Parathyroid adenoma (tissue), 2 donors: ENCODE data around the gene ANKRD34B.

Experiments
- H2AFZ ChIP-seq: fragments of 300-600 bp; sonication (generic); one replicate; pipeline ENCODE4 v1.7.0; 2017; ENCODE audit warnings: antibody characterized with exemption, mild to moderate bottlenecking
- H3K27ac ChIP-seq: fragments of 300-600 bp; sonication (generic); one replicate; pipeline ENCODE4 v1.7.0; 2017
- H3K27me3 ChIP-seq: fragments of 300-600 bp; sonication (generic); one replicate; pipeline ENCODE4 v1.7.0; 2017; ENCODE audit warnings: low read length; ENCODE audit not compliant: control insufficient read depth, insufficient read depth
- H3K36me3 ChIP-seq: fragments of 300-600 bp; sonication (generic); one replicate; pipeline ENCODE4 v1.7.0; 2017; ENCODE audit warnings: low read length; ENCODE audit not compliant: control insufficient read depth, insufficient read depth
- H3K4me1 ChIP-seq: fragments of 300-600 bp; sonication (generic); one replicate; pipeline ENCODE4 v1.7.0; 2017; ENCODE audit warnings: control low read depth
- H3K4me2 ChIP-seq: fragments of 300-600 bp; sonication (generic); one replicate; pipeline ENCODE4 v1.7.0; 2017; ENCODE audit warnings: low read length
- H3K4me3 ChIP-seq: fragments of 300-600 bp; sonication (generic); one replicate; pipeline ENCODE4 v1.7.0; 2017; ENCODE audit warnings: low read depth, low read length
- H3K79me2 ChIP-seq: fragments of 300-600 bp; sonication (generic); one replicate; pipeline ENCODE4 v1.7.0; 2017; ENCODE audit warnings: control low read depth
- H3K9ac ChIP-seq: fragments of 300-600 bp; sonication (generic); one replicate; pipeline ENCODE4 v1.7.0; 2017; ENCODE audit warnings: mild to moderate bottlenecking
- H3K9me3 ChIP-seq: fragments of 300-600 bp; sonication (generic); one replicate; pipeline ENCODE4 v1.7.0; 2017; ENCODE audit warnings: low read length; ENCODE audit not compliant: control insufficient read depth
- TF ChIP-seq, protein P1 (sequence below): fragments of 300-600 bp; sonication (generic); IDR thresholded peaks from one replicate; pipeline ENCODE4 v1.7.0; 2017; ENCODE audit warnings: antibody characterized with exemption, mild to moderate bottlenecking
- donor health status: primary hyperparathyroidism.

The ANKRD34B gene

DNA sequence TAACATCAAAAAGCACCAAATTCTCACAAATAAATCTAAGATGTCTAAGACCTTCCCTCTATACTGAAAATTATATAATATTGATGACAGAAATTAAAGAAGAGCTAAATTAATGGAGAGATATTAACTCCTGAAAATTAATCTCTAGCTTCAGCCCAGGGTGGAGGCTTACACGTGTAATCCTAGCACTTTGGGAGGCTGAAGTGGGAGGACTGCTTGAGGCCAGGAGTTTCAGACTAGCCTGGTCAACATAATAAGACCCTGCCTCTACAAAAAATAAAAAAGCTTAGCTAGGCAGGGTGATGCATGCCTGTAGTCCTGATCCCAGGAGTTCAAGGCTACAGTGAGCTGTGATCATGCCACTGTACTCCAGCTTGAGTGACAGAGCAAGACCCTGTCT is 39.6 kb upstream of the ANKRD34B start:
- Histone ChIP-seq H3K79me2 (no peaks in the 10 kb centered on the region), H3K27me3 (no peaks in the 10 kb centered on the region), H3K4me1 (no peaks in the 10 kb centered on the region), H3K27ac (no peak overlapping the region), H3K9me3 (no peaks in the 10 kb centered on the region), H3K9ac (no peak overlapping the region), H3K4me2 (no peak overlapping the region), H2AFZ (no peak overlapping the region), H3K4me3 (no peak overlapping the region), H3K36me3 (no peaks in the 10 kb centered on the region)
- TF ChIP-seq, protein P1, sequence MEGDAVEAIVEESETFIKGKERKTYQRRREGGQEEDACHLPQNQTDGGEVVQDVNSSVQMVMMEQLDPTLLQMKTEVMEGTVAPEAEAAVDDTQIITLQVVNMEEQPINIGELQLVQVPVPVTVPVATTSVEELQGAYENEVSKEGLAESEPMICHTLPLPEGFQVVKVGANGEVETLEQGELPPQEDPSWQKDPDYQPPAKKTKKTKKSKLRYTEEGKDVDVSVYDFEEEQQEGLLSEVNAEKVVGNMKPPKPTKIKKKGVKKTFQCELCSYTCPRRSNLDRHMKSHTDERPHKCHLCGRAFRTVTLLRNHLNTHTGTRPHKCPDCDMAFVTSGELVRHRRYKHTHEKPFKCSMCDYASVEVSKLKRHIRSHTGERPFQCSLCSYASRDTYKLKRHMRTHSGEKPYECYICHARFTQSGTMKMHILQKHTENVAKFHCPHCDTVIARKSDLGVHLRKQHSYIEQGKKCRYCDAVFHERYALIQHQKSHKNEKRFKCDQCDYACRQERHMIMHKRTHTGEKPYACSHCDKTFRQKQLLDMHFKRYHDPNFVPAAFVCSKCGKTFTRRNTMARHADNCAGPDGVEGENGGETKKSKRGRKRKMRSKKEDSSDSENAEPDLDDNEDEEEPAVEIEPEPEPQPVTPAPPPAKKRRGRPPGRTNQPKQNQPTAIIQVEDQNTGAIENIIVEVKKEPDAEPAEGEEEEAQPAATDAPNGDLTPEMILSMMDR: no peak

GRCh38 chr5:80608731-80609130 is 38.7 kb upstream of the ANKRD34B start:
- Histone ChIP-seq H3K36me3 (no peaks in the 10 kb centered on the region), H3K4me3 (no peak overlapping the region), H3K9ac (no peak overlapping the region), H3K79me2 (no peaks in the 10 kb centered on the region), H3K9me3 (no peaks in the 10 kb centered on the region), H3K27ac (no peak overlapping the region), H2AFZ (no peak overlapping the region), H3K4me2 (no peak overlapping the region), H3K4me1 (no peaks in the 10 kb centered on the region), H3K27me3 (no peaks in the 10 kb centered on the region)
- TF ChIP-seq, protein P1: no peak

DNA sequence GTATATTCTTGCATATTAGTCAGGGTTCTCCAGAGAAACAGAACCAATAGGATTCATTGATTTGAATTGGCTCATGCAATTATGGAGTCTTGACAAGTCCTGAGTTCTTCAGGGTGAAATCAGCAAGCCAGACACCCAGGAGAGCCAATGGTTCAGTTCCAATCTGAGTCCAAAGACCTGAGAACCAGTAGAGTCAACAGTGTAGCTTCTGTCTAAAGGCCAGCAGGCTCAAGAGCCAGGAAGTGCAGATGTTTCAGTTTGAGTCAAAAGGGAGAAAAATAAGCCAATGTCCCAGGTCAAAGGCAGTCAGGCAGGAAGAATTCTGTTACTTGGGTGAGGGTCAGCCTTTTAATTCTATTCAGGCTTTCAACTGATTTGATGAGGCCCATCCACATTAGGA is 37.8 kb upstream of the ANKRD34B start:
- TF ChIP-seq, protein P1: no peak
- Histone ChIP-seq H3K27ac (no peak overlapping the region), H2AFZ (no peak overlapping the region), H3K79me2 (no peaks in the 10 kb centered on the region), H3K9ac (no peak overlapping the region), H3K27me3 (no peaks in the 10 kb centered on the region), H3K4me2 (no peak overlapping the region), H3K36me3 (no peaks in the 10 kb centered on the region), H3K9me3 (no peaks in the 10 kb centered on the region), H3K4me1 (no peaks in the 10 kb centered on the region), H3K4me3 (no peak overlapping the region)

DNA sequence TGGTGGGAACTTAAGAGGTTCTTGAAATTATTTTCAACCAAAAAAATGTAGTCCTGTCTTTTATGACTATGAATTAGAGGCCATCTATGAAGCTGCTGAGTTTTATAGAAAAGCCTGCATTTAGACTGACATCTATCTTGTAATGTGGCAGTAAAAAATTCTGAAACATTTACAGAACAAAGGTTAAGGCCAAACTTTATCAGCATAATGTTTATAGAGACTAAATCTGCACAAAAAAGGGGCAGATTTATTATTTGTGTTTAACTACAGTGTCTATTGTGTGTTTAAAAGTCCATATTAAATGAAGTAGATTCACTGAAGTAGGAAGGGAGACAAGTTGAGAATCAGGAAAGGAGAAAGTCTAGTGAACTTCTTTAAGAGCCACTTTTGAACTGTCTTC is 37.3 kb upstream of the ANKRD34B start:
- no peaks in the 10 kb centered on the region for H3K9me3 ChIP-seq
- no peak overlapping the region for H3K9ac ChIP-seq
- H3K4me3 ChIP-seq: no peak overlapping the region
- no peaks in the 10 kb centered on the region for H3K36me3 ChIP-seq
- H3K27me3 ChIP-seq: no peaks in the 10 kb centered on the region
- H3K4me1 ChIP-seq: no peaks in the 10 kb centered on the region
- H2AFZ ChIP-seq: no peak overlapping the region
- no peaks in the 10 kb centered on the region for H3K79me2 ChIP-seq
- H3K4me2 ChIP-seq: no peak overlapping the region
- no peak overlapping the region for H3K27ac ChIP-seq
- TF ChIP-seq, protein P1: no peak

GRCh38 chr5:80600943-80601693 is 31.0 kb upstream of the ANKRD34B start:
- no peak overlapping the region for H3K9ac ChIP-seq
- H3K27ac ChIP-seq: no peak overlapping the region
- no peak overlapping the region for H3K4me3 ChIP-seq
- no peaks in the 10 kb centered on the region for H3K36me3 ChIP-seq
- H3K4me2 ChIP-seq: no peak overlapping the region
- H3K4me1 ChIP-seq: no peaks in the 10 kb centered on the region
- H3K27me3 ChIP-seq: no peaks in the 10 kb centered on the region
- no peak overlapping the region for H2AFZ ChIP-seq
- TF ChIP-seq, protein P1: no peak
- H3K9me3 ChIP-seq: no peaks in the 10 kb centered on the region
- no peaks in the 10 kb centered on the region for H3K79me2 ChIP-seq
